Stimulated activated CD8-positive, alpha-beta memory T cell treated with anti-CD3 and anti-CD28 coated beads, Interleukin-15, amount 100 ng/mL, for 24 hours (primary cell): ENCODE measurements around the gene KIF6.
"Not testable (repeated sequence)": the region's sequence is repeated elsewhere in the genome, so short reads cannot be mapped to it uniquely, and the experiment has no call there.

Experiments used
- DNase-seq: peaks from one replicate; pipeline ENCODE4 v3.0.0-alpha.2; 2020; ENCODE audit warnings: low read depth

Gene KIF6

DNA sequence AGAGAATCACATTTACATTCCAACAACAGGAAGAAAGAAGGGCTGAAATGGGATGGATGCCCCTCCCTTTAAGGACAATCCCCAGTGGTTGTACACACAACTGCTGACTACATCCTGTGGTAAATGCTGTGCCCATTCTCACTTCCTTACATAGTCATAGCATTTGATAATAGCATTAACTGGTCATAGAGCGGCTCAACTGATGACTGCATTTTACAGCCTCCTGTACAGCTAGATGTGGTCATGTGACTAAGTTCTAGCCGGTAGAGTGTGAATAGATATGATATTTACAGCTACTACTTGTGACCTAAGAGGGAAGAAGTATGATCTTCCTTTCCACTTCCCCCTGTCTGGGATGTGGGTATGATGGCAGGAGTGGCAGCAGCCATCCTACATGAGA lies 435.7 kb downstream of the KIF6 start:
- no peak for DNase-seq

GRCh38 chr6:39287601-39288000 lies 437.6 kb downstream of the KIF6 start:
- no peak for DNase-seq

DNA sequence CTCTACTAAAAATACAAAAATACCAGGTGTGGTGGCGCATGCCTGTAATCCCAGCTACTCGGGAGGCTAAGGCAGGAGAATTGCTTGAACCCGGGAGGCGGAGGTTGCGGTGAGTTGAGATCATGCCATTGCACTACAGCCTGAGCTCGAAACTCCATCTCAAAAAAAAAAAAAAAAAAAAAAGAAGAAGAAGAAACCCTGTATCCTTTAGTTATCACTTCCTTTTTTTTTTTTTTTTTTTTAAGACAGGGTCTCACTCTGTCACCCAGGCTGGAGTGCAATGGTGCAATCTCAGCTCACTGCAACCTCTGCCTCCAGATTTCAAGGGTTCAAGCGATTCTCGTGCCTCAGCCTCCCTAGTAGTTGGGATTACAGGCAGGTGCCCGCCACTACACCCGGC lies 438.6 kb downstream of the KIF6 start:
- not testable (repeated sequence) for DNase-seq

DNA sequence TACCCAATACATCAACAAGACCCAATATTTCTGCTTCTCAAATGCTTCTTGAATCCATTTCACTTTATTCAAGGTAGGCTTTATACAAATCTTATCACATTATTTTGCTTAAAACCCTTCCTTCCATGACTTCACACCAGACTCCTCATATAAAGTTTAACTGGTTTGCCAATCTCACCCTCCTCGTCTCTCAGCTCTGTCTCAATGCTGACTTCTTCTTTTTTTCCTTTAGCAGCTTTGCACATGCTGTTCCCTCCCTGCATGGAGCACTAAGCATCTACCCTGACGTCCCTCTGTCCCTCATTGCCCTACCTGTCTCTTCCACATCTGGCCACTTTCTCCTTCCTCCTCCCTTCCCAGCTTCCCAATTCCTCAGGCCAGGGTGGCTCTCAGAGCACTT lies 442.4 kb downstream of the KIF6 start:
- no peak for DNase-seq

- no peak for DNase-seq
Observed at GRCh38 chr6:39281312-39281980, 443.8 kb downstream of the KIF6 start.

DNA sequence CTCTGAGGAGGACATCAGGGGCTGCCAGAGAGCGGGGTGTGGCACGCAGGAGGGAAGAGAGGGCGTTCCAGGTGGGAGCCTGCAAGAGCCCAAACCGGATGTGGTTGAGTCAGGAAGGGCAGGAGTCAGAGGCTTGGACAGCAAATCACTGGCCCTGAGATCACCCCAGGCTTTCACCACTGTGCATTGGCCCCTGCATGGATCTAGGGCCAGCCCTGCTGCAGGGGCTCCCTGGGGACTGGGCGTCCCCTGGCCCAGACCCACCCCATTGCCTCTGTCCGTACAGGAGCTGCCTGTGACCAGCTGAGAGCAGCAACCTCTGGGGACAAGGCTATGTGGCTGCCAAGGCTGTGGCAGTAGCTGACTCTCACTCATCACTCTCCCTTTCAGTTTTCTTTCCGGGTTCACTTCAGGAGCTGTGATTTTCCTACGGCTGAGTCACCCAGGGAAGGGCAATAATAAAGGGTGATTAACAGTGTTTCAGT lies 444.9 kb downstream of the KIF6 start:
- DNase-seq, result no peak
